Ishikawa (cell line): ENCODE data around the gene CEP250.

Experiments used
- CEBPB ChIP-seq: IDR thresholded peaks from 2 replicates; pipeline ENCODE4 v1.6.1; 2012
- CREB1 ChIP-seq: IDR thresholded peaks from 2 replicates; pipeline ENCODE4 v1.6.1; 2012; ENCODE audit warnings: low read depth
- EGR1 ChIP-seq: IDR thresholded peaks from 2 replicates; pipeline ENCODE4 v1.6.1; 2012
- EP300 ChIP-seq: IDR thresholded peaks from 2 replicates; pipeline ENCODE4 v1.6.1; 2012; ENCODE audit warnings: borderline replicate concordance
- FOXM1 ChIP-seq: IDR thresholded peaks from 2 replicates; pipeline ENCODE4 v1.6.1; 2012; ENCODE audit warnings: low read depth, borderline replicate concordance
- NFIC ChIP-seq: IDR thresholded peaks from 2 replicates; pipeline ENCODE4 v1.6.1; 2012
- RAD21 ChIP-seq: IDR thresholded peaks from 2 replicates; pipeline ENCODE4 v1.6.1; 2012; ENCODE audit warnings: low read depth
- TAF1 ChIP-seq: IDR thresholded peaks from 2 replicates; pipeline ENCODE4 v1.6.1; 2012; ENCODE audit warnings: low read depth, mild to moderate bottlenecking
- TCF12 ChIP-seq: IDR thresholded peaks from 2 replicates; pipeline ENCODE4 v1.6.1; 2012; ENCODE audit warnings: low read depth
- TEAD4 ChIP-seq: IDR thresholded peaks from 2 replicates; pipeline ENCODE4 v1.6.1; 2012
- YY1 ChIP-seq: IDR thresholded peaks from 2 replicates; pipeline ENCODE4 v1.6.1; 2012; ENCODE audit warnings: low read depth
- TF ChIP-seq, protein P1 (sequence below): IDR thresholded peaks from 2 replicates; pipeline ENCODE4 v1.6.1; 2012; ENCODE audit warnings: low read depth, mild to moderate bottlenecking
- TF ChIP-seq, protein P2 (sequence below): IDR thresholded peaks from 2 replicates; pipeline ENCODE4 v1.6.1; 2012
- TF ChIP-seq, protein P3 (sequence below): IDR thresholded peaks from 2 replicates; pipeline ENCODE4 v1.6.1; 2012

DNA sequence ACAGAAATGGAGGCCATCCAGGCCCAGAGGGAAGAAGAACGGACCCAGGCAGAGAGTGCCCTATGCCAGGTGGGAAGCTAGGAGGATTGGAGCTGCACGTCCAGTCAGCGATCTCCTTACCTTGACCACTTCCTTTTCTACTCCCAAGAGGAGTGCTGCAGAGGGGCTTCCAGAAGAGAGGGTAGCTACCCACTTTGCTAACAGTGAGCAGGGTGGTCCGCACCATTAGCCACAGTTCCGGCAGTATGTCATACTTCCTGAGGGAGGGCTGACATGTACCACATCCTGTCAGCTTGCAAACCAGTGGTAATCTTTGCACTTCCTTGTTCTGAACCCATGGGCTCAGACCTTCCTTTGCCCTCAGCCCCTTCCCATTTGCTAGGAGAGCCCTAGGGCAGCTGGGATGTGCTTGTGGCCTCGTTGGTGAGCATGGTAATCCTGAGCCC, 35.4 kb downstream of the CEP250 start:
- TF ChIP-seq CEBPB, result no peak
- TF ChIP-seq EP300, result no peak
- TF ChIP-seq YY1, result no peak
- TF ChIP-seq, protein P1, sequence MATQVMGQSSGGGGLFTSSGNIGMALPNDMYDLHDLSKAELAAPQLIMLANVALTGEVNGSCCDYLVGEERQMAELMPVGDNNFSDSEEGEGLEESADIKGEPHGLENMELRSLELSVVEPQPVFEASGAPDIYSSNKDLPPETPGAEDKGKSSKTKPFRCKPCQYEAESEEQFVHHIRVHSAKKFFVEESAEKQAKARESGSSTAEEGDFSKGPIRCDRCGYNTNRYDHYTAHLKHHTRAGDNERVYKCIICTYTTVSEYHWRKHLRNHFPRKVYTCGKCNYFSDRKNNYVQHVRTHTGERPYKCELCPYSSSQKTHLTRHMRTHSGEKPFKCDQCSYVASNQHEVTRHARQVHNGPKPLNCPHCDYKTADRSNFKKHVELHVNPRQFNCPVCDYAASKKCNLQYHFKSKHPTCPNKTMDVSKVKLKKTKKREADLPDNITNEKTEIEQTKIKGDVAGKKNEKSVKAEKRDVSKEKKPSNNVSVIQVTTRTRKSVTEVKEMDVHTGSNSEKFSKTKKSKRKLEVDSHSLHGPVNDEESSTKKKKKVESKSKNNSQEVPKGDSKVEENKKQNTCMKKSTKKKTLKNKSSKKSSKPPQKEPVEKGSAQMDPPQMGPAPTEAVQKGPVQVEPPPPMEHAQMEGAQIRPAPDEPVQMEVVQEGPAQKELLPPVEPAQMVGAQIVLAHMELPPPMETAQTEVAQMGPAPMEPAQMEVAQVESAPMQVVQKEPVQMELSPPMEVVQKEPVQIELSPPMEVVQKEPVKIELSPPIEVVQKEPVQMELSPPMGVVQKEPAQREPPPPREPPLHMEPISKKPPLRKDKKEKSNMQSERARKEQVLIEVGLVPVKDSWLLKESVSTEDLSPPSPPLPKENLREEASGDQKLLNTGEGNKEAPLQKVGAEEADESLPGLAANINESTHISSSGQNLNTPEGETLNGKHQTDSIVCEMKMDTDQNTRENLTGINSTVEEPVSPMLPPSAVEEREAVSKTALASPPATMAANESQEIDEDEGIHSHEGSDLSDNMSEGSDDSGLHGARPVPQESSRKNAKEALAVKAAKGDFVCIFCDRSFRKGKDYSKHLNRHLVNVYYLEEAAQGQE, result no peak
- no peak for TF ChIP-seq TAF1
- TF ChIP-seq RAD21, result no peak
- no peak for TF ChIP-seq TEAD4
- TF ChIP-seq, protein P2, sequence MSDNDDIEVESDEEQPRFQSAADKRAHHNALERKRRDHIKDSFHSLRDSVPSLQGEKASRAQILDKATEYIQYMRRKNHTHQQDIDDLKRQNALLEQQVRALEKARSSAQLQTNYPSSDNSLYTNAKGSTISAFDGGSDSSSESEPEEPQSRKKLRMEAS, result no peak
- no peak for TF ChIP-seq CREB1
- no peak for TF ChIP-seq FOXM1
- TF ChIP-seq EGR1, result no peak
- TF ChIP-seq, protein P3, sequence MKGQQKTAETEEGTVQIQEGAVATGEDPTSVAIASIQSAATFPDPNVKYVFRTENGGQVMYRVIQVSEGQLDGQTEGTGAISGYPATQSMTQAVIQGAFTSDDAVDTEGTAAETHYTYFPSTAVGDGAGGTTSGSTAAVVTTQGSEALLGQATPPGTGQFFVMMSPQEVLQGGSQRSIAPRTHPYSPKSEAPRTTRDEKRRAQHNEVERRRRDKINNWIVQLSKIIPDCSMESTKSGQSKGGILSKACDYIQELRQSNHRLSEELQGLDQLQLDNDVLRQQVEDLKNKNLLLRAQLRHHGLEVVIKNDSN, result no peak
- TF ChIP-seq NFIC, result no peak
- no peak for TF ChIP-seq TCF12
